ENCODE data around the gene TLNRD1. TPM values are rescaled to one million over a fixed set of nuclear protein-coding genes. Genes with fewer than 3 reads are reported as not detected.

The TLNRD1 gene
- total and polyA plus RNA-seq, 3 donors from 2014 or later: 2.6 to 14.9 (median 11.5) TPM

- no peaks in the 10 kb centered on the region for H3K9me3 ChIP-seq
- no peak overlapping the region for H3K27ac ChIP-seq
- 86 to 89% methylated on average over 2 of the region's 2 CpGs for WGBS, 2 donors
- no peaks in the 10 kb centered on the region for H3K27me3 ChIP-seq
- H3K4me1 ChIP-seq: no peaks in the 10 kb centered on the region
- TF ChIP-seq CTCF (IDR thresholded peaks at IDR 0.05): no peak
- TF ChIP-seq POLR2A (IDR thresholded peaks at IDR 0.05): no peak
- no peaks in the 10 kb centered on the region for H3K36me3 ChIP-seq (ENCODE audit: low read depth, missing control alignments)
- no peak for DNase-seq
- intact Hi-C loops (cut with DNase I; ENCODE audit: low total_unique reads): no loop called here
- H3K4me3 ChIP-seq: no peak overlapping the region
These were observed 53.5 kb downstream of the TLNRD1 start for GRCh38 chr15:81054236-81054635.

Small RNA genes lying within 50 kb of the gene (microRNA-seq; reads per million reads assigned to microRNA genes)
- 0 reads per million in 2 donors for gene MIR4514 (ENCODE audit: borderline number of aligned reads in 2 of 2, borderline replicate concordance in 1 of 2)

Small RNA genes lying within 50 kb of the gene (small RNA-seq; reads per million reads assigned to genes)
- 0 reads per million in 2 donors for gene MIR4514

Other genes starting within 250 kb of the TLNRD1 start
- 10 to 100 TPM in 1 of 2 donors, 1 to 10 TPM in 1; 8.3 to 21.5 TPM for gene CEMIP, start 221.6 kb upstream of the TLNRD1 start, total RNA-seq
- gene CEMIP, start 221.6 kb upstream of the TLNRD1 start, polyA plus RNA-seq (ENCODE audit: insufficient read depth, low read depth, low replicate concordance): 7.5 TPM
- 10 to 100 TPM; 38.5 to 39.8 TPM for gene MESD, start 11.1 kb upstream of the TLNRD1 start, total RNA-seq
- gene MESD, start 11.1 kb upstream of the TLNRD1 start, polyA plus RNA-seq (ENCODE audit: insufficient read depth, low read depth, low replicate concordance): 26.0 TPM
- 1 to 10 TPM; 4.6 to 8.7 TPM for gene CFAP161, start 133.3 kb downstream of the TLNRD1 start, total RNA-seq
- 19.7 TPM for gene CFAP161, start 133.3 kb downstream of the TLNRD1 start, polyA plus RNA-seq (ENCODE audit: insufficient read depth, low read depth, low replicate concordance)
- gene IL16, start 196.0 kb downstream of the TLNRD1 start, total RNA-seq: 10 to 100 TPM; 14.9 to 17.6 TPM
- gene IL16, start 196.0 kb downstream of the TLNRD1 start, polyA plus RNA-seq (ENCODE audit: insufficient read depth, low read depth, low replicate concordance): 13.1 TPM